ENCODE measurements around the gene CSF3R.

DNA sequence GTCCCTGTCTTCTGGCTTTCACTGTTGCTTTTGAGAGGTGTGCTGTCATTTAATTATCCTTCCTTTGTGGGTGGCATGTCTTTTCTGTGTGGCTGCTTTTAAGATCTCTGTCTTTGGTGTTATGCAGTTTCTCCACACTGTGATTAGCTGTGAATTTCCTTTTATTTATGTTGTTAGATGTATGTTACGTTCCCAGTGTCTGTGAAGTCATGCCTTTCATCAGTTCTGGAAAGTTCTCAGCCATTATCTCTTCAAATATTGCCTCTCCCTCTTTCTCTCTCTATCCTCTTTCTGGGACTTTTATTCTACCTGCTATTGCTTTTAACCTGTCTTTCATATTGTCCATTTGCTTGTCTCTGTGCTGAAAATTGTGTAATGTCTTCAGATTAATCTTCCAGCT is 21.0 kb upstream of the CSF3R start:
- TF ChIP-seq CUX1 (CRISPR knock-in tag; IDR thresholded peaks at IDR 0.05) (no peak), NR2C2 (CRISPR knock-in tag; IDR thresholded peaks at IDR 0.05) (no peak), NR2C2 (tag; IDR thresholded peaks at IDR 0.05) (no peak), USF1 (CRISPR knock-in tag; IDR thresholded peaks at IDR 0.05) (no peak), NR2F6 (CRISPR knock-in tag; IDR thresholded peaks at IDR 0.05) (no peak), CTCF (IDR thresholded peaks at IDR 0.05 in 2 of 3, conservative IDR thresholded peaks at IDR 0.05 in 1 of 3; ENCODE audit: insufficient read depth in 2 of 3, low read depth in 1 of 3, low read length in 3 of 3) (no peak), E2F6 (IDR thresholded peaks at IDR 0.05; ENCODE audit: borderline replicate concordance in 1 of 2, extremely low read depth in 1 of 2, insufficient read depth in 1 of 2, insufficient read length in 1 of 2, low read depth in 1 of 2, low read length in 1 of 2, poor library complexity in 1 of 2, severe bottlenecking in 1 of 2) (no peak), POLR2AphosphoS5 (IDR thresholded peaks at IDR 0.05; ENCODE audit: control insufficient read depth, insufficient read depth, low read depth, low read length) (no peak)
- TF ChIP-seq, protein P1, sequence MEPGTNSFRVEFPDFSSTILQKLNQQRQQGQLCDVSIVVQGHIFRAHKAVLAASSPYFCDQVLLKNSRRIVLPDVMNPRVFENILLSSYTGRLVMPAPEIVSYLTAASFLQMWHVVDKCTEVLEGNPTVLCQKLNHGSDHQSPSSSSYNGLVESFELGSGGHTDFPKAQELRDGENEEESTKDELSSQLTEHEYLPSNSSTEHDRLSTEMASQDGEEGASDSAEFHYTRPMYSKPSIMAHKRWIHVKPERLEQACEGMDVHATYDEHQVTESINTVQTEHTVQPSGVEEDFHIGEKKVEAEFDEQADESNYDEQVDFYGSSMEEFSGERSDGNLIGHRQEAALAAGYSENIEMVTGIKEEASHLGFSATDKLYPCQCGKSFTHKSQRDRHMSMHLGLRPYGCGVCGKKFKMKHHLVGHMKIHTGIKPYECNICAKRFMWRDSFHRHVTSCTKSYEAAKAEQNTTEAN (CRISPR knock-in tag; IDR thresholded peaks at IDR 0.05) = no peak

All from K562 (cell line).